Fibroblast of lung (primary cell): Measurements from ENCODE around the gene PCP4. TPM values are rescaled to one million over a fixed set of nuclear protein-coding genes. Genes with fewer than 3 reads are reported as not detected.

Source experiments
- DNase-seq, 2 donors: peaks; one replicate each; pipeline versions ENCODE4 v3.0.0 to v3.0.0-alpha.2; 2010; ENCODE audit warnings: low read depth in 2 of 2
- H2AFZ ChIP-seq: 2 replicates; pipeline ENCODE4 v1.5.1; 2012; ENCODE audit warnings: low read length, control low read depth, inconsistent platforms
- H3K27ac ChIP-seq: 2 replicates; pipeline ENCODE4 v1.5.1; 2011; ENCODE audit warnings: low read length, control low read depth; ENCODE audit not compliant: insufficient read depth
- H3K27me3 ChIP-seq: 2 replicates; pipeline ENCODE4 v1.5.1; 2011; ENCODE audit warnings: mild to moderate bottlenecking, low read length; ENCODE audit not compliant: control insufficient read depth, insufficient read depth
- H3K36me3 ChIP-seq: 2 replicates; pipeline ENCODE4 v1.5.1; 2011; ENCODE audit warnings: low read length; ENCODE audit not compliant: control insufficient read depth, insufficient read depth
- H3K4me1 ChIP-seq: 2 replicates; pipeline ENCODE4 v1.5.1; 2011; ENCODE audit warnings: low read length; ENCODE audit not compliant: control insufficient read depth, insufficient read depth; ENCODE audit errors: extremely low read depth
- H3K4me2 ChIP-seq: 2 replicates; pipeline ENCODE4 v1.5.1; 2011; ENCODE audit warnings: low read length, control low read depth; ENCODE audit not compliant: insufficient read depth; ENCODE audit errors: extremely low read depth
- H3K4me3 ChIP-seq, 4 experiments: fragments of 200-600 bp in 1 of 4; sonication (generic) in 1 of 4; replicated peaks in 1 of 4; 2 replicates each; pipeline ENCODE4 v1.5.1; 2011 to 2016; ENCODE audit warnings: low read length in 4 of 4, low read depth in 3 of 4, mild to moderate bottlenecking in 3 of 4, control low read depth in 2 of 4, inconsistent platforms in 1 of 4, mixed read lengths in 1 of 4; ENCODE audit not compliant: insufficient read depth in 1 of 4; ENCODE audit errors: control extremely low read depth in 1 of 4
- H3K79me2 ChIP-seq: 2 replicates; pipeline ENCODE4 v1.5.1; 2012; ENCODE audit warnings: mild to moderate bottlenecking, low read length, inconsistent platforms; ENCODE audit not compliant: control insufficient read depth, insufficient read depth
- H3K9ac ChIP-seq: 2 replicates; pipeline ENCODE4 v1.5.1; 2011; ENCODE audit warnings: mild to moderate bottlenecking, low read length, control low read depth; ENCODE audit not compliant: insufficient read depth
- H3K9me3 ChIP-seq: 2 replicates; pipeline ENCODE4 v1.5.1; 2012; ENCODE audit warnings: low read depth, low read length; ENCODE audit not compliant: control insufficient read depth, insufficient read depth
- H4K20me1 ChIP-seq: 2 replicates; pipeline ENCODE4 v1.5.1; 2011; ENCODE audit warnings: low read length; ENCODE audit not compliant: control insufficient read depth, insufficient read depth; ENCODE audit errors: extremely low read depth
- EZH2 ChIP-seq: IDR thresholded peaks from 2 replicates; pipeline ENCODE4 v1.5.1; 2012; ENCODE audit warnings: low read length, control low read depth, mild to moderate bottlenecking; ENCODE audit errors: missing control alignments
- polyA plus RNA-seq, 2 donors: library from polyadenylated mRNA; depleted of rRNA in 1 of 2; stranded (reverse) in 1 of 2; unstranded in 1 of 2; fragments of >200 nt; gene quantifications; 2 replicates each; pipeline ENCODE4 v1.2.1, GENCODE V29; 2011 to 2012; ENCODE audit warnings: missing spikeins in 1 of 2
- total RNA-seq: library from RNA; depleted of rRNA; stranded (reverse); fragments of >200 nt; gene quantifications from 2 replicates; pipeline ENCODE4 v1.2.1, GENCODE V29; 2014
- TF ChIP-seq, protein P1 (sequence below), 2 donors: IDR thresholded peaks in 1 of 2; conservative IDR thresholded peaks in 1 of 2; 1 replicate in 1 of 2; 2 replicates in 1 of 2; pipeline ENCODE4 v1.5.1; 2011 to 2012; ENCODE audit warnings: low read length in 2 of 2, control low read depth in 1 of 2, inconsistent platforms in 1 of 2, low read depth in 1 of 2, mild to moderate bottlenecking in 1 of 2

PCP4 gene
- total and polyA plus RNA-seq, 2 donors (not counting 1 experiment from before 2014, with no cell fraction given): not detected

DNA sequence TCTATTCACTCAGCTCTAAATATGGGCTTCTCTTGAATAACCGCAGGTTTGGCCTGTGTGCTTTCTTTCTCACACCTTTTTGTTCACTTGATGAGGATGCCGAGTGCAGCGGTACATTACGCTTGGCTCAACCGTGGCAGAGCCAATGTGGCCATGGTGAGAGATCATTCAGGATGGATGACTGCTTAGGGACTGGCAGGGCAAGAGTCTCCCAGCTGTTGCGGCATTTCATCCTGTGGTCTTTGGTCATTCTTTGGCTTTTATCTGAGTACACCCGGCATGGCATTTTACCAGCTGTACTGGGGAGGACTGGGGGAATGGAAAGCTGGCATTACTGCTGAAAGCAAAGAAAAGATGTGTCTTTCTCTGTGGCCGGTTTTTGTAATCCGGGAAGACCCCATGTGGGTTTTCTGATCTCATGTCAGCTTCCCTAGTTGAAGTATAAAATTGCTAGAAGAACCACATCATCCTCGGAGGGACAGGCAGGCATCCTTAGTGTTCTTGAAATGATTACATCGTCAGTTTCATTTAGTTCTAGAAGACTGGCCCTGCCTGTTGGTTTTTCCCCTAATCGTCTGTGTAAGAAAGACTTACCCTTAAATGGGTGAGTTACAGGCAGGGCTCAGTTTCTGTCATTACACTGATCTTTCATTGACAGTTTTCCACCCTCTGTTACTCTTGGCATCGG lies 15.1 kb downstream of the PCP4 start:
- H3K79me2 ChIP-seq: no peaks in the 10 kb centered on the region
- no peaks in the 10 kb centered on the region for H4K20me1 ChIP-seq
- H3K4me2 ChIP-seq: no peak overlapping the region
- no peak for DNase-seq
- TF ChIP-seq, protein P1, sequence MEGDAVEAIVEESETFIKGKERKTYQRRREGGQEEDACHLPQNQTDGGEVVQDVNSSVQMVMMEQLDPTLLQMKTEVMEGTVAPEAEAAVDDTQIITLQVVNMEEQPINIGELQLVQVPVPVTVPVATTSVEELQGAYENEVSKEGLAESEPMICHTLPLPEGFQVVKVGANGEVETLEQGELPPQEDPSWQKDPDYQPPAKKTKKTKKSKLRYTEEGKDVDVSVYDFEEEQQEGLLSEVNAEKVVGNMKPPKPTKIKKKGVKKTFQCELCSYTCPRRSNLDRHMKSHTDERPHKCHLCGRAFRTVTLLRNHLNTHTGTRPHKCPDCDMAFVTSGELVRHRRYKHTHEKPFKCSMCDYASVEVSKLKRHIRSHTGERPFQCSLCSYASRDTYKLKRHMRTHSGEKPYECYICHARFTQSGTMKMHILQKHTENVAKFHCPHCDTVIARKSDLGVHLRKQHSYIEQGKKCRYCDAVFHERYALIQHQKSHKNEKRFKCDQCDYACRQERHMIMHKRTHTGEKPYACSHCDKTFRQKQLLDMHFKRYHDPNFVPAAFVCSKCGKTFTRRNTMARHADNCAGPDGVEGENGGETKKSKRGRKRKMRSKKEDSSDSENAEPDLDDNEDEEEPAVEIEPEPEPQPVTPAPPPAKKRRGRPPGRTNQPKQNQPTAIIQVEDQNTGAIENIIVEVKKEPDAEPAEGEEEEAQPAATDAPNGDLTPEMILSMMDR (conservative IDR thresholded peaks at IDR 0.05 in 1 of 2, IDR thresholded peaks at IDR 0.05 in 1 of 2; ENCODE audit: low read depth in 1 of 2, low read length in 2 of 2): no peak
- TF ChIP-seq EZH2: no peak
- no peaks in the 10 kb centered on the region for H3K36me3 ChIP-seq
- no peaks in the 10 kb centered on the region for H3K9me3 ChIP-seq
- H3K27me3 ChIP-seq: no peaks in the 10 kb centered on the region
- no peak overlapping the region for H2AFZ ChIP-seq
- no peaks in the 10 kb centered on the region for H3K4me1 ChIP-seq
- no peak overlapping the region for H3K27ac ChIP-seq
- no peak overlapping the region for H3K9ac ChIP-seq
- no peak overlapping the region for H3K4me3 ChIP-seq

DNA sequence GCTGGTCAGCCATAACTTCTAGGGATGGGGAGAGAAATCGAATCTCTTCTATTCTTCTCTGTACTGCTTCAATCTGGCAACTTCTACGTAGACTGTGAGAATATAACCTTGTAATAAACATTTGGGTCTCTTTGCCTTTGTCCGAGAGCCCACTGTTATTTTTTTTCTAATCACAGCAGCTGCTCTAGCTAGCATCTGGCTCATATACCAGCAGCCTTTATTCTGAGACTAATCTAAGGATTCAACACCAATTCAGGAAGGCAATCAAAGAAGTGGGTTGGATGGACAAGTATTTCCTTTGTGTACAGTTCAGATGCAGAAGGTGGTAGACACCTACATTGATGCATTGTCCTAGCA lies 15.6 kb downstream of the PCP4 start:
- no peaks in the 10 kb centered on the region for H3K9me3 ChIP-seq
- H3K4me3 ChIP-seq: no peak overlapping the region
- no peak overlapping the region for H3K9ac ChIP-seq
- H3K27ac ChIP-seq: no peak overlapping the region
- no peak for DNase-seq
- H3K4me1 ChIP-seq: no peaks in the 10 kb centered on the region
- H3K4me2 ChIP-seq: no peak overlapping the region
- H3K27me3 ChIP-seq: no peaks in the 10 kb centered on the region
- no peaks in the 10 kb centered on the region for H3K79me2 ChIP-seq
- no peaks in the 10 kb centered on the region for H4K20me1 ChIP-seq
- H2AFZ ChIP-seq: no peak overlapping the region
- TF ChIP-seq EZH2: no peak
- TF ChIP-seq, protein P1 (conservative IDR thresholded peaks at IDR 0.05 in 1 of 2, IDR thresholded peaks at IDR 0.05 in 1 of 2; ENCODE audit: low read depth in 1 of 2, low read length in 2 of 2): no peak
- H3K36me3 ChIP-seq: no peaks in the 10 kb centered on the region

DNA sequence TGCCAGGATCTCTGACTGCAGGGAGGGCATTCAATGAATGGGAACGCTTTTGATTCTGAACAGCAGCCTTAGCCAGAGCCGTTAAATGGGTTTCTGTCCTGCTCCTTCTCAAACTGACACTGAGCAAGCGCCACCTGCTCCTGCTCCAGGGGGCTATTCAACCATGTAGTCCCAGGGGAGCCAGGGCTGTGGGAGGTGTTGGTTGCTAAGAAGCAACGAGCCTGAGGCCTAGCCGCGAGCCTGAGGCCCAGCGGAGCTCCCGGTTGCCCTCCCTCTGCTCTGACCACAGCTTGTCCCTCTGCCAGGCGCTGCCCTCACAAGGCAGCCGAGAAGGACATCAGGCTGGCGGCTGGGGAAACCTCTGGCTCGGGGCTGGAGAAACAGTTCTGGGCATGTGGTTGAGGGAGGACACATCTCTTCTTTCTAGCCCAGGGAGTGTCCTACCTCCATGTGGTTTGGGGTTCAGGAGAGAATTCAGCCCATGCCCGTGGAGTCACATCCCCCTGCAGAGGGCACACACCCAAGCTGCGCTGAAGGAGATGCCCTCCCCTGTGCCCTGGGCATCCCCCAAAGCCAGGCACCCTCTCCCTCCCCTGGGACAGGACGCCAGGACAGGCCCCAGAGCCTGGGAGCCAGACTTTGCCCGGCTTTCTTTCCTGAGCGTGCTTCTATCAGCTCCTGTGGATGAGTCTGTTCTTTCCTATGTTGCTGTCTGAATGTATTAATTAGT lies 18.0 kb downstream of the PCP4 start:
- H3K79me2 ChIP-seq: no peaks in the 10 kb centered on the region
- H3K4me3 ChIP-seq: no peak overlapping the region
- no peaks in the 10 kb centered on the region for H3K4me1 ChIP-seq
- no peak overlapping the region for H3K9ac ChIP-seq
- peak in 1 of 2 donors; percentile 21 for DNase-seq
- TF ChIP-seq, protein P1 (conservative IDR thresholded peaks at IDR 0.05 in 1 of 2, IDR thresholded peaks at IDR 0.05 in 1 of 2; ENCODE audit: low read depth in 1 of 2, low read length in 2 of 2): no peak
- TF ChIP-seq EZH2: no peak
- H3K4me2 ChIP-seq: no peak overlapping the region
- H3K36me3 ChIP-seq: no peaks in the 10 kb centered on the region
- H2AFZ ChIP-seq: no peak overlapping the region
- no peaks in the 10 kb centered on the region for H3K27me3 ChIP-seq
- no peaks in the 10 kb centered on the region for H4K20me1 ChIP-seq
- H3K27ac ChIP-seq: no peak overlapping the region
- no peaks in the 10 kb centered on the region for H3K9me3 ChIP-seq
